ENCODE measurements around the gene ABHD12. TPM values are rescaled to one million over a fixed set of nuclear protein-coding genes. Genes with fewer than 3 reads are reported as not detected.

The ABHD12 gene
- total RNA-seq, 2 donors from 2014 or later = 54.2 to 60.6 TPM

DNA sequence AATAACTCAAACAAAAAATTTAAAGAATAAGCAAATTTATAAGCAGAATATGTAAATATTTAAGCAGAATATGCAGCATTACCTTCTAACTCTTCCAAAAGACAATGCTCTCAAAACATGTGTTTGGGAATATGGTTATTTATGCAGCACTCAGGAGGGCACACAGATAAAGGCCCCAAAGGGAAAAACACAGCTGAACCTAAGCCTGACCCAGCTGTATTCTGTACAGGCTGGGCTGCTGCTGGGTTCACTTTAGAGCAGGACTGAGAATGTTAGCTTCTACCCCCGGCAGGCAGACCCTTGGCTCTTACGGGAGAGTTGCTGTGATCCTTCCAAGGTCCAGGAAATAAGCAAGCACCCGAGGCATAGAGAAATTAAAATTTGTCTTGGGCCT is 37.3 kb downstream of the ABHD12 start:
- no peak overlapping the region for H3K27ac ChIP-seq
- H3K4me1 ChIP-seq = peaks cover 5% of the 10 kb centered on the region
- intact Hi-C loops (cut with DNase I) = no loop called here
- H3K36me3 ChIP-seq = no peaks in the 10 kb centered on the region
- H3K9ac ChIP-seq (ENCODE audit: low read depth in 2 of 2, low read length in 2 of 2) = no peak overlapping the region
- TF ChIP-seq, protein P1, sequence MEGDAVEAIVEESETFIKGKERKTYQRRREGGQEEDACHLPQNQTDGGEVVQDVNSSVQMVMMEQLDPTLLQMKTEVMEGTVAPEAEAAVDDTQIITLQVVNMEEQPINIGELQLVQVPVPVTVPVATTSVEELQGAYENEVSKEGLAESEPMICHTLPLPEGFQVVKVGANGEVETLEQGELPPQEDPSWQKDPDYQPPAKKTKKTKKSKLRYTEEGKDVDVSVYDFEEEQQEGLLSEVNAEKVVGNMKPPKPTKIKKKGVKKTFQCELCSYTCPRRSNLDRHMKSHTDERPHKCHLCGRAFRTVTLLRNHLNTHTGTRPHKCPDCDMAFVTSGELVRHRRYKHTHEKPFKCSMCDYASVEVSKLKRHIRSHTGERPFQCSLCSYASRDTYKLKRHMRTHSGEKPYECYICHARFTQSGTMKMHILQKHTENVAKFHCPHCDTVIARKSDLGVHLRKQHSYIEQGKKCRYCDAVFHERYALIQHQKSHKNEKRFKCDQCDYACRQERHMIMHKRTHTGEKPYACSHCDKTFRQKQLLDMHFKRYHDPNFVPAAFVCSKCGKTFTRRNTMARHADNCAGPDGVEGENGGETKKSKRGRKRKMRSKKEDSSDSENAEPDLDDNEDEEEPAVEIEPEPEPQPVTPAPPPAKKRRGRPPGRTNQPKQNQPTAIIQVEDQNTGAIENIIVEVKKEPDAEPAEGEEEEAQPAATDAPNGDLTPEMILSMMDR (IDR thresholded peaks at IDR 0.05) = no peak
- H3K4me3 ChIP-seq = no peak overlapping the region
- no peaks in the 10 kb centered on the region for H3K9me3 ChIP-seq
- DNase-seq = no peak
- no peaks in the 10 kb centered on the region for H3K27me3 ChIP-seq

DNA sequence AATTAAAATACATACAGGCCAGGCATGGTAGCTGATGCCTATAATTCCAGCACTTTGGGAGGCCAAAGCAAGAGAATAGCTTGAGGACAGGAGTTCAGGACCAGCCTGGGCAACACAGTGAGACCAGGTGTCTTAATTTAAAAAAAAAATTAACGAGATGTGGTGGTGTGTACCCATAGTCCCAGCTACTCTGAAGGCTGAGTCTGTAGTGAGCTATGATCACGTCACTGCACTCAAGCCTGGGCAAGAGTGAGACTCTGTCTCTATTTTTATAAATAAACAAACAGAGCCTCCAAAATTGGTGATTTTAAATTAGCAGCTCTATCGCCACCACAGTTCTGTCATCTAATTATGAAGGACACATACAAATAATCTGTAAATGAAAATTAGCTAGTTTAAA is 37.9 kb downstream of the ABHD12 start:
- TF ChIP-seq, protein P1 (IDR thresholded peaks at IDR 0.05) = no peak
- intact Hi-C loops (cut with DNase I) = no loop called here
- no peaks in the 10 kb centered on the region for H3K27me3 ChIP-seq
- H3K9ac ChIP-seq (ENCODE audit: low read depth in 2 of 2, low read length in 2 of 2) = no peak overlapping the region
- H3K4me1 ChIP-seq = peaks cover 5% of the 10 kb centered on the region
- no peaks in the 10 kb centered on the region for H3K36me3 ChIP-seq
- H3K4me3 ChIP-seq = no peak overlapping the region
- no peak for DNase-seq
- no peaks in the 10 kb centered on the region for H3K9me3 ChIP-seq
- no peak overlapping the region for H3K27ac ChIP-seq

DNA sequence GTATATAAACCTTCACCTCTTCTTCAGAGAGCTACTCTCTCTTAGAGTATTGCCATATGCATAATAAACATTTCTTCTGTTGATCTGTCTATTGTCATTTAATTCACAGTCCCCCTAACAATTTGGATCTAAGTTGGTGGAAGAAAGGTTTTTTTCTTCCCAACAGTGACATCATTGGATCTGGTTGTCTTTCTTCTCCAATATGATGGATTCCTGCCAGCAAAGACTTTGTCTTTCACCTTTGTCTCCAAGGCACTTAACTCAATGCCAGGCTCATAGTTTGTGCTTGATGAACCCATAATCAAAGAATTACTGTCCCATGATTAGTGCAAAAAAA is 39.6 kb downstream of the ABHD12 start:
- no peak overlapping the region for H3K27ac ChIP-seq
- no peak for DNase-seq
- no peaks in the 10 kb centered on the region for H3K36me3 ChIP-seq
- H3K9me3 ChIP-seq = no peaks in the 10 kb centered on the region
- TF ChIP-seq, protein P1 (IDR thresholded peaks at IDR 0.05) = no peak
- H3K9ac ChIP-seq (ENCODE audit: low read depth in 2 of 2, low read length in 2 of 2) = no peak overlapping the region
- H3K27me3 ChIP-seq = no peaks in the 10 kb centered on the region
- no peak overlapping the region for H3K4me3 ChIP-seq
- intact Hi-C loops (cut with DNase I) = no loop called here
- H3K4me1 ChIP-seq = peaks cover 5% of the 10 kb centered on the region

DNA sequence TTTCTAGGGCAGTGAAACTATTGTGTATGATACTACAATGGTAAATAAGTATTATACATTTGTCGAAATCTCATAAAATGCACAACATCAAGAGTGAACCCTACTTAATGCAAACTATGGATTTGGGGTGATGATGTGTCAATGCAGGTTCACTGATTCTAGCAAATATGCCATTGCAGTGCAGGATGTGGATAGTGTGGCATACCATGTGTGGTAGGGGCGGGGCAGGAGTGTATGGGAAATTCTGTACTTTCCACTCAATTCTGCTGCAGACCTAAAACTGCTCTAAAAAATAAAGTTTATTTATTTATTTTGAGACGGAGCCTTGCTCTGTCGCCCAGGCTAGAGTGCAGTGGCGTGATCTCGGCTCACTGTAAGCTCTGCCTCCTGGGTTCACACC is 44.3 kb downstream of the ABHD12 start:
- no peak for DNase-seq
- H3K9ac ChIP-seq (ENCODE audit: low read depth in 2 of 2, low read length in 2 of 2) = no peak overlapping the region
- intact Hi-C loops (cut with DNase I) = no loop called here
- H3K27me3 ChIP-seq = no peaks in the 10 kb centered on the region
- no peaks in the 10 kb centered on the region for H3K36me3 ChIP-seq
- H3K4me3 ChIP-seq = no peak overlapping the region
- TF ChIP-seq, protein P1 (IDR thresholded peaks at IDR 0.05) = no peak
- H3K9me3 ChIP-seq = no peaks in the 10 kb centered on the region
- H3K27ac ChIP-seq = no peak overlapping the region
- H3K4me1 ChIP-seq = no peaks in the 10 kb centered on the region

DNA sequence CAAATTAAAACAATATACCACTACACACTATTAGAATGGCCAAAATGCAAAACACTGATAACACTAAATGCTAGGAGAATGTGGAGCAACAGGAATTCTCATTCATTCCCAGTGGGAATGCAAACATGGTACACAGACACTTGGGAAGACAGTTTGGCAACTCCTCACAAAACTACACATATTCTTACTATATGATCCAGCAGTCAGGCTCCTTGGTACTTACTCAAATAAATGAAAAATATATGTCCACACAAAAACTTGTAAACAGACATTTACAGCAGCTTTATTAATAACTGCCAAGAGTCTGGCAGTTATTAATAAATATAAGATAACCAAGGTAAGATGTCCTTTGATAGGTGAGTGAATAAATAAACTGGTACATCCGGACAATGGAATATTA is 44.9 kb downstream of the ABHD12 start:
- no peak overlapping the region for H3K4me3 ChIP-seq
- no peaks in the 10 kb centered on the region for H3K27me3 ChIP-seq
- TF ChIP-seq, protein P1 (IDR thresholded peaks at IDR 0.05) = no peak
- H3K9me3 ChIP-seq = no peaks in the 10 kb centered on the region
- H3K9ac ChIP-seq (ENCODE audit: low read depth in 2 of 2, low read length in 2 of 2) = no peak overlapping the region
- intact Hi-C loops (cut with DNase I) = no loop called here
- no peaks in the 10 kb centered on the region for H3K36me3 ChIP-seq
- H3K4me1 ChIP-seq = no peaks in the 10 kb centered on the region
- no peak for DNase-seq
- H3K27ac ChIP-seq = no peak overlapping the region

DNA sequence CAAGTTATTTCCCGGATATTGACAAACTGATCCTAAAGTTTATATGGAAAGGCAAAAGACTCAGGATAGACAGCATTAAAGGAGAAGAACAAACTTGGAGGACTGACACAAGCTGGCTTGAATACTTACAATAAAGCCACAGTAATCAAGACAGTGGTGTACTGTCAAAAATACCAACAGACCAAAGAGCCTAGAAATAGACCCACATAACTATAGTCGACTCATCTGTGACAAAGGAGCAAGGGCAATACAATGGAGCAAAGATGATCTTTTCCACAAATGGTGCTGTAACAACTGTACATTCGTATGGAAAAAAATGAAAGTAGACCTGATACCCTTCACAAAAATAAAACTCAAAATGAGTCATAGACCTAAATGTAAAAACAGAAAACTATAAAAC is 46.0 kb downstream of the ABHD12 start:
- H3K4me3 ChIP-seq = no peak overlapping the region
- H3K9ac ChIP-seq (ENCODE audit: low read depth in 2 of 2, low read length in 2 of 2) = no peak overlapping the region
- DNase-seq = no peak
- TF ChIP-seq, protein P1 (IDR thresholded peaks at IDR 0.05) = no peak
- no peak overlapping the region for H3K27ac ChIP-seq
- H3K36me3 ChIP-seq = no peaks in the 10 kb centered on the region
- no peaks in the 10 kb centered on the region for H3K27me3 ChIP-seq
- no peaks in the 10 kb centered on the region for H3K9me3 ChIP-seq
- no peaks in the 10 kb centered on the region for H3K4me1 ChIP-seq
- intact Hi-C loops (cut with DNase I) = no loop called here
